Neural cell (in vitro differentiated cells): ENCODE measurements around the gene ARHGAP45.

ENCODE experiments used
- EZH2 ChIP-seq: fragments of 200-600, 300-800 bp; shearing (Covaris generic), sonication (generic); IDR thresholded peaks from 2 replicates; pipeline ENCODE4 v1.6.1; 2014; ENCODE audit warnings: antibody characterized with exemption, low read length, borderline replicate concordance, mild to moderate bottlenecking; ENCODE audit not compliant: insufficient read depth, poor library complexity, severe bottlenecking
- TF ChIP-seq, protein P1 (sequence below): fragments of 450-650 bp; IDR thresholded peaks from 2 replicates; pipeline ENCODE4 v1.5.1; 2014; ENCODE audit warnings: antibody characterized with exemption, mild to moderate bottlenecking, moderate library complexity; ENCODE audit not compliant: poor library complexity, severe bottlenecking

DNA sequence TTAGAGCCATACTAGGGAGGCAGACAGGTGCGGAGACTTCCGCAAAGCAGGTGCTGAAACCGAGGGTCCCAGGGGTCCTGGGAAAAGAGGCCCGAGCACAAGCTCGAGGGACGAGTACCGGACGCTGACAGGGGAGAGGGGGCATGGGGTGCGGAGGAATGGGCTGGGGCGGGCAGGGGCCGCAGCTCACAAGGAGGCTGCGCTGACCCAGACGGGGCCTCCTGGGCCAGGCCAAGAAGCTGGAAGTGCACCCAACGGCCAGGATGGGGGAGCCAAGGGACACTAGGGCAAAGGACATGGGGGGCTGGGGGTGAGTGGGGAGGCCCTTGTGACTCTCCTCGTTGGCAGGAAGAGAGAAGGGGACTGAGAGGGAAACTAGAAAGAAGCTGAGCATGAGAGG, 26.4 kb downstream of the ARHGAP45 start:
- TF ChIP-seq, protein P1, sequence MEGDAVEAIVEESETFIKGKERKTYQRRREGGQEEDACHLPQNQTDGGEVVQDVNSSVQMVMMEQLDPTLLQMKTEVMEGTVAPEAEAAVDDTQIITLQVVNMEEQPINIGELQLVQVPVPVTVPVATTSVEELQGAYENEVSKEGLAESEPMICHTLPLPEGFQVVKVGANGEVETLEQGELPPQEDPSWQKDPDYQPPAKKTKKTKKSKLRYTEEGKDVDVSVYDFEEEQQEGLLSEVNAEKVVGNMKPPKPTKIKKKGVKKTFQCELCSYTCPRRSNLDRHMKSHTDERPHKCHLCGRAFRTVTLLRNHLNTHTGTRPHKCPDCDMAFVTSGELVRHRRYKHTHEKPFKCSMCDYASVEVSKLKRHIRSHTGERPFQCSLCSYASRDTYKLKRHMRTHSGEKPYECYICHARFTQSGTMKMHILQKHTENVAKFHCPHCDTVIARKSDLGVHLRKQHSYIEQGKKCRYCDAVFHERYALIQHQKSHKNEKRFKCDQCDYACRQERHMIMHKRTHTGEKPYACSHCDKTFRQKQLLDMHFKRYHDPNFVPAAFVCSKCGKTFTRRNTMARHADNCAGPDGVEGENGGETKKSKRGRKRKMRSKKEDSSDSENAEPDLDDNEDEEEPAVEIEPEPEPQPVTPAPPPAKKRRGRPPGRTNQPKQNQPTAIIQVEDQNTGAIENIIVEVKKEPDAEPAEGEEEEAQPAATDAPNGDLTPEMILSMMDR: no peak
- no peak for TF ChIP-seq EZH2
